22Rv1 (cell line): ENCODE results near the gene SIL1.

Source experiments
- CTCF ChIP-seq: fragments of 450-650 bp; IDR thresholded peaks from 2 replicates; pipeline ENCODE4 v1.5.1; 2017; ENCODE audit warnings: mild to moderate bottlenecking
- ZFX ChIP-seq: fragments of 450-650 bp; IDR thresholded peaks from 2 replicates; pipeline ENCODE4 v1.6.1; 2017; ENCODE audit warnings: antibody characterized with exemption, borderline replicate concordance

GRCh38 chr5:138949223-138949574 is 249.0 kb downstream of the SIL1 start:
- TF ChIP-seq CTCF (no peak), ZFX (no peak)
